Measurements from ENCODE around the gene FLNC.

- TF ChIP-seq, protein P1, sequence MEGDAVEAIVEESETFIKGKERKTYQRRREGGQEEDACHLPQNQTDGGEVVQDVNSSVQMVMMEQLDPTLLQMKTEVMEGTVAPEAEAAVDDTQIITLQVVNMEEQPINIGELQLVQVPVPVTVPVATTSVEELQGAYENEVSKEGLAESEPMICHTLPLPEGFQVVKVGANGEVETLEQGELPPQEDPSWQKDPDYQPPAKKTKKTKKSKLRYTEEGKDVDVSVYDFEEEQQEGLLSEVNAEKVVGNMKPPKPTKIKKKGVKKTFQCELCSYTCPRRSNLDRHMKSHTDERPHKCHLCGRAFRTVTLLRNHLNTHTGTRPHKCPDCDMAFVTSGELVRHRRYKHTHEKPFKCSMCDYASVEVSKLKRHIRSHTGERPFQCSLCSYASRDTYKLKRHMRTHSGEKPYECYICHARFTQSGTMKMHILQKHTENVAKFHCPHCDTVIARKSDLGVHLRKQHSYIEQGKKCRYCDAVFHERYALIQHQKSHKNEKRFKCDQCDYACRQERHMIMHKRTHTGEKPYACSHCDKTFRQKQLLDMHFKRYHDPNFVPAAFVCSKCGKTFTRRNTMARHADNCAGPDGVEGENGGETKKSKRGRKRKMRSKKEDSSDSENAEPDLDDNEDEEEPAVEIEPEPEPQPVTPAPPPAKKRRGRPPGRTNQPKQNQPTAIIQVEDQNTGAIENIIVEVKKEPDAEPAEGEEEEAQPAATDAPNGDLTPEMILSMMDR (IDR thresholded peaks at IDR 0.05; ENCODE audit: low read depth, low read length, poor library complexity, severe bottlenecking) = no peak
- TF ChIP-seq EZH2phosphoT487 (IDR thresholded peaks at IDR 0.05; ENCODE audit: borderline replicate concordance, low read length) = no peak
Observed at GRCh38 chr7:128815289-128815942, 14.8 kb upstream of the FLNC start.

Data from DOHH2 (cell line).